GM23248 (cell line): Measurements from ENCODE around the gene SNAI3. TPM values are rescaled to one million over a fixed set of nuclear protein-coding genes. Genes with fewer than 3 reads are reported as not detected.
A peak's percentile ranks its signal among the peaks of the same experiment; 100 is the strongest.
"Not testable (repeated sequence)": the region's sequence is repeated elsewhere in the genome, so short reads cannot be mapped to it uniquely, and the experiment has no call there.

ENCODE experiments used
- DNase-seq: peaks from one replicate; pipeline ENCODE4 v3.0.0-alpha.2; 2015
- H2AFZ ChIP-seq: fragments of 200-600 bp; sonication (generic); 2 replicates; pipeline ENCODE4 v1.6.1; 2016; ENCODE audit warnings: antibody characterized with exemption
- H3F3A ChIP-seq: fragments of 200-600 bp; sonication (generic); 2 replicates; pipeline ENCODE4 v1.6.1; 2016; ENCODE audit warnings: mild to moderate bottlenecking, antibody characterized with exemption, mixed run types; ENCODE audit not compliant: insufficient read depth
- H3K27ac ChIP-seq: fragments of 200-600 bp; sonication (generic); 2 replicates; pipeline ENCODE4 v1.5.1; 2016; ENCODE audit warnings: mild to moderate bottlenecking
- H3K27me3 ChIP-seq: fragments of 200-600 bp; sonication (generic); replicated peaks from 2 replicates; pipeline ENCODE4 v1.6.1; 2016; ENCODE audit warnings: mild to moderate bottlenecking; ENCODE audit not compliant: insufficient read depth
- H3K36me3 ChIP-seq: fragments of 200-600 bp; sonication (generic); 2 replicates; pipeline ENCODE4 v1.6.1; 2016; ENCODE audit warnings: low read depth, mild to moderate bottlenecking
- H3K4me1 ChIP-seq: fragments of 200-600 bp; sonication (generic); 2 replicates; pipeline ENCODE4 v1.6.1; 2016; ENCODE audit warnings: mild to moderate bottlenecking; ENCODE audit not compliant: insufficient read depth
- H3K4me2 ChIP-seq: fragments of 200-600 bp; sonication (generic); one replicate; pipeline ENCODE4 v1.6.1; 2016; ENCODE audit warnings: mild to moderate bottlenecking; ENCODE audit not compliant: unreplicated experiment
- H3K4me3 ChIP-seq: fragments of 200-600 bp; sonication (generic); 2 replicates; pipeline ENCODE4 v1.5.1; 2016; ENCODE audit warnings: mild to moderate bottlenecking
- H3K79me2 ChIP-seq: fragments of 200-600 bp; sonication (generic); 2 replicates; pipeline ENCODE4 v1.6.1; 2016; ENCODE audit warnings: mild to moderate bottlenecking; ENCODE audit not compliant: insufficient read depth
- H3K9ac ChIP-seq: fragments of 200-600 bp; sonication (generic); 2 replicates; pipeline ENCODE4 v1.6.1; 2016; ENCODE audit warnings: mild to moderate bottlenecking
- H3K9me2 ChIP-seq: fragments of 200-600 bp; sonication (generic); 2 replicates; pipeline ENCODE4 v1.6.1; 2016; ENCODE audit warnings: mixed run types, mild to moderate bottlenecking, moderate library complexity; ENCODE audit not compliant: insufficient read depth
- H3K9me3 ChIP-seq: fragments of 200-600 bp; sonication (generic); one replicate; pipeline ENCODE4 v1.6.1; 2017; ENCODE audit warnings: low read depth
- H4K20me1 ChIP-seq: fragments of 200-600 bp; sonication (generic); 2 replicates; pipeline ENCODE4 v1.6.0; 2016; ENCODE audit not compliant: insufficient read depth
- EZH2 ChIP-seq: fragments of 200-600 bp; sonication (generic); IDR thresholded peaks from 2 replicates; pipeline ENCODE4 v1.6.1; 2018; ENCODE audit warnings: antibody characterized with exemption, mild to moderate bottlenecking; ENCODE audit not compliant: insufficient read depth, poor library complexity, severe bottlenecking
- EZH2phosphoT487 ChIP-seq: fragments of 200-600 bp; sonication (generic); IDR thresholded peaks from 2 replicates; pipeline ENCODE4 v1.6.1; 2018; ENCODE audit warnings: antibody characterized with exemption, moderate library complexity, mild to moderate bottlenecking, low read depth; ENCODE audit not compliant: insufficient read depth
- WGBS, 2 experiments: methylation state at CpG; one replicate each; pipeline ENCODE4 v1.1.6; 2015 to 2017; ENCODE audit warnings: low lambda C conversion rate in 2 of 2, low coverage in 1 of 2; ENCODE audit errors: missing lambda C conversion rate in 2 of 2; 5-methylcytosine and 5-hydroxymethylcytosine counted together
- in situ Hi-C: fragments of 300-500 bp; cut with MboI; formaldehyde crosslinking; loops from 2 replicates; pipeline ENCODE4 v1.15.0; 2020
- polyA plus RNA-seq: library from polyadenylated mRNA; unstranded; fragments of >200 nt; fragmentation: Nextera tagmentation; extraction: Ambion mirVana; gene quantifications from 2 replicates; pipeline ENCODE4 v1.2.1, GENCODE V29; 2016
- total RNA-seq: library from RNA; depleted of rRNA; stranded (reverse); fragments of >200 nt; shearing (Covaris generic); gene quantifications from 2 replicates; pipeline ENCODE4 v1.2.3, GENCODE V29; 2014

Gene SNAI3
- total and polyA plus RNA-seq, 2 experiments from 2014 or later: 0.71 TPM; not detected in 1

- in situ Hi-C loops: no loop called here
- H4K20me1 ChIP-seq: no peaks in the 10 kb centered on the region
- no peak overlapping the region for H3K4me2 ChIP-seq
- 93 to 96% methylated on average over 19 of the region's 19 CpGs for WGBS, 2 experiments
- H3K27me3 ChIP-seq: no peaks in the 10 kb centered on the region
- no peaks in the 10 kb centered on the region for H3K9me3 ChIP-seq
- no peak overlapping the region for H3K9ac ChIP-seq
- H3F3A ChIP-seq: no peaks in the 10 kb centered on the region
- no peaks in the 10 kb centered on the region for H3K4me1 ChIP-seq
- no peak overlapping the region for H3K4me3 ChIP-seq
- TF ChIP-seq EZH2phosphoT487: no peak
- no peak for TF ChIP-seq EZH2
- no peaks in the 10 kb centered on the region for H3K36me3 ChIP-seq
- DNase-seq: no peak
- no peak overlapping the region for H3K27ac ChIP-seq
- no peaks in the 10 kb centered on the region for H3K9me2 ChIP-seq
- no peak overlapping the region for H2AFZ ChIP-seq
- H3K79me2 ChIP-seq: no peaks in the 10 kb centered on the region
Observed at GRCh38 chr16:88673716-88674379, 12.5 kb downstream of the SNAI3 start.

- Histone ChIP-seq H2AFZ (no peak overlapping the region), H3K9me2 (no peaks in the 10 kb centered on the region), H3F3A (no peaks in the 10 kb centered on the region), H3K9me3 (no peaks in the 10 kb centered on the region), H3K27ac (no peak overlapping the region), H3K4me2 (no peak overlapping the region), H4K20me1 (no peaks in the 10 kb centered on the region), H3K27me3 (no peaks in the 10 kb centered on the region), H3K4me1 (no peaks in the 10 kb centered on the region), H3K79me2 (no peaks in the 10 kb centered on the region), H3K36me3 (no peaks in the 10 kb centered on the region), H3K9ac (no peak overlapping the region), H3K4me3 (no peak overlapping the region)
- in situ Hi-C loops: no loop called here
- TF ChIP-seq EZH2 (no peak), EZH2phosphoT487 (no peak)
- 82 to 92% methylated on average over 9 to 11 of the region's 11 CpGs for WGBS, 2 experiments
- no peak for DNase-seq
Observed at GRCh38 chr16:88672776-88673175, 13.5 kb downstream of the SNAI3 start.

GRCh38 chr16:88671806-88672205, 14.5 kb downstream of the SNAI3 start:
- Histone ChIP-seq H3K4me2 (no peak overlapping the region), H3K36me3 (no peaks in the 10 kb centered on the region), H3K9me3 (no peaks in the 10 kb centered on the region), H3K79me2 (no peaks in the 10 kb centered on the region), H3K27ac (no peak overlapping the region), H3K9ac (no peak overlapping the region), H3K4me1 (no peaks in the 10 kb centered on the region), H4K20me1 (no peaks in the 10 kb centered on the region), H3F3A (no peaks in the 10 kb centered on the region), H3K27me3 (no peaks in the 10 kb centered on the region), H3K4me3 (no peak overlapping the region), H2AFZ (no peak overlapping the region), H3K9me2 (no peaks in the 10 kb centered on the region)
- no peak for DNase-seq
- TF ChIP-seq EZH2phosphoT487: no peak
- TF ChIP-seq EZH2: no peak
- 92 to 94% methylated on average over 23 of the region's 23 CpGs for WGBS, 2 experiments
- in situ Hi-C loops: no loop called here

GRCh38 chr16:88669980-88670379, 16.3 kb downstream of the SNAI3 start:
- no peak overlapping the region for H3K9ac ChIP-seq
- TF ChIP-seq EZH2phosphoT487 (no peak), EZH2 (no peak)
- H3K4me3 ChIP-seq: no peak overlapping the region
- no peaks in the 10 kb centered on the region for H3K36me3 ChIP-seq
- no peak overlapping the region for H2AFZ ChIP-seq
- H3K9me3 ChIP-seq: no peaks in the 10 kb centered on the region
- H3K9me2 ChIP-seq: no peaks in the 10 kb centered on the region
- DNase-seq: peak; percentile 58
- H3K79me2 ChIP-seq: no peaks in the 10 kb centered on the region
- 34 to 35% methylated on average over 10 of the region's 10 CpGs for WGBS, 2 experiments
- no peaks in the 10 kb centered on the region for H3F3A ChIP-seq
- in situ Hi-C loops: no loop called here
- H3K4me1 ChIP-seq: no peaks in the 10 kb centered on the region
- peak overlapping the region; percentile 1; the same call in 1 of the 2 replicates for H3K27ac ChIP-seq
- H4K20me1 ChIP-seq: no peaks in the 10 kb centered on the region
- no peak overlapping the region for H3K4me2 ChIP-seq
- H3K27me3 ChIP-seq: no peaks in the 10 kb centered on the region

- in situ Hi-C loops, H3K4me2 ChIP-seq: not testable (repeated sequence)
Observed at GRCh38 chr16:88669493-88669892, 16.8 kb downstream of the SNAI3 start.

More at GRCh38 chr16:88669493-88669892, 16.8 kb downstream of the SNAI3 start:
- H3K27ac ChIP-seq: peak overlapping the region; percentile 1; the same call in 1 of the 2 replicates
- H3K9me3 ChIP-seq, H3K9me2 ChIP-seq, H3K9ac ChIP-seq, H3K4me3 ChIP-seq, H3F3A ChIP-seq, H3K27me3 ChIP-seq, DNase-seq, H4K20me1 ChIP-seq, H3K4me1 ChIP-seq, H3K36me3 ChIP-seq, H3K79me2 ChIP-seq, H2AFZ ChIP-seq: not testable (repeated sequence)
- 84 to 86% methylated on average over 8 of the region's 8 CpGs for WGBS, 2 experiments
